Ovary (tissue), 9 donors: ENCODE results near the gene SYT2. TPM values are rescaled to one million over a fixed set of nuclear protein-coding genes. Genes with fewer than 3 reads are reported as not detected.
A peak's percentile ranks its signal among the peaks of the same experiment; 100 is the strongest.

Source experiments
- DNase-seq, 5 donors: peaks; one replicate each; pipeline ENCODE4 v3.0.0-alpha.2; 2019 to 2020
- H3K27ac ChIP-seq, 2 donors: fragments of 200-600 bp; one replicate each; pipeline versions ENCODE4 v1.5.1 to v1.8.0; 2019 to 2022
- H3K27me3 ChIP-seq: fragments of 200-600 bp; one replicate; pipeline ENCODE4 v1.8.0; 2022
- H3K36me3 ChIP-seq: fragments of 200-600 bp; sonication (generic); one replicate; pipeline ENCODE4 v1.5.1; 2019
- H3K4me1 ChIP-seq: one replicate; pipeline ENCODE4 v1.8.1; 2013; ENCODE audit warnings: mild to moderate bottlenecking, moderate library complexity; ENCODE audit not compliant: insufficient read depth
- H3K4me3 ChIP-seq: fragments of 200-600 bp; sonication (generic); one replicate; pipeline ENCODE4 v1.5.1; 2017
- H3K9me3 ChIP-seq, 2 donors: fragments of 200-600 bp in 1 of 2; sonication (generic) in 1 of 2; one replicate each; pipeline versions ENCODE4 v1.5.1 to v1.8.1; 2013 to 2019; ENCODE audit warnings: mild to moderate bottlenecking in 1 of 2, moderate library complexity in 1 of 2
- EP300 ChIP-seq: sonication (generic); formaldehyde crosslinking; IDR thresholded peaks from one replicate; pipeline ENCODE4 v1.6.1; 2017; ENCODE audit warnings: antibody characterized with exemption
- POLR2A ChIP-seq: fragments of 450-650 bp; IDR thresholded peaks from one replicate; pipeline ENCODE4 v1.6.1; 2017; ENCODE audit warnings: antibody characterized with exemption, mild to moderate bottlenecking, moderate library complexity
- WGBS, 3 donors: extraction: QIAGEN DNeasy Blood & Tissue Kit in 1 of 3; methylation state at CpG; one replicate each; pipeline versions ENCODE4 v1.1.5 to v1.1.7; 2013 to 2017; 5-methylcytosine and 5-hydroxymethylcytosine counted together
- intact Hi-C, 4 donors: fragments of 100-400 bp; cut with DNase I; formaldehyde crosslinking; loops; one replicate each; pipeline versions ENCODE4 v1.11.0 to v1.15.1; 2022 to 2023
- polyA plus RNA-seq, 2 donors: library from polyadenylated mRNA; stranded (reverse); fragments of 200-250 nt in 1 of 2; fragments of 350-450 nt in 1 of 2; fragmentation: Illumina TruSeq in 1 of 2; extraction: RNeasy Lipid Tissue Mini Kit (QIAGEN cat#74804) in 1 of 2; gene quantifications; one replicate each; pipeline ENCODE4 v1.2.3, GENCODE V29; 2013 to 2014
- total RNA-seq, 7 donors: library from RNA; depleted of rRNA in 2 of 7; stranded (reverse); fragments of >200 nt in 2 of 7; fragmentation: NEBNext Ultra II Directional in 3 of 7; extraction: Animal tissue kit (Norgen Biotek cat#: 25700) in 3 of 7; gene quantifications; one replicate each; pipeline versions ENCODE4 v1.1.0 to v1.2.4, GENCODE V29; 2016 to 2023
- TF ChIP-seq, protein P1 (sequence below), 3 donors: fragments of 450-650 bp in 2 of 3; fragments of 200-600 bp in 1 of 3; IDR thresholded peaks; one replicate each; pipeline versions ENCODE4 v1.5.1 to v1.8.0; 2016 to 2022; ENCODE audit warnings: antibody characterized with exemption in 3 of 3, mild to moderate bottlenecking in 1 of 3
- donor health status: DM: no; HTN: no; CAD: no; lungs with moderate emphysema.
- donor health status: DM: no; HTN: no; CAD: no.
- donor health status: Bipolar disorder and iron deficiency.
- donor health status: DM: yes; HTN: yes; CAD: no.
- donor health status: DM: no; HTN: no; CAD: no.
- donor health status: DM: yes; HTN: yes; CAD: no.

Gene SYT2
- total and polyA plus RNA-seq, 9 donors = 0.34 to 5.5 (median 0.57) TPM; not detected in 1

DNA sequence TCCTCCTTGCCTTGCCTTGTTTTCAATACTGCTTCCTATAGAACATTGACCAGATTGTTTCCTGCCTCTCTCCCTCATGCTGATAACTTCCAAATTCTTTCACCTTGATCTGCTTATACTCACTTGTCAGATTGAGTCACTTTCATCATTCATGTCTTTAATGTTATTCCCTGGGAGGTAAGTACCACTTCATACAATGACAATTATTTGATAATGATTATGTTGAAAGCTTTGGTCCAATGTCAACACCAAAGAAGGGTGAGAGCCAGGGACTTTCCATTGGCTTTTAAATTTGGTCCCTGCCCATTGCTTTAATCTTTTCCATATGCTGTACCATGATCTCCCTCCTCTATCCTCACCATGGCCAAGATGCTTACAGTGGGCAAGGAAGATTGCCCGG is 137.4 kb downstream of the SYT2 start:
- no peaks in the 10 kb centered on the region for H3K27me3 ChIP-seq
- H3K27ac ChIP-seq = no peak overlapping the region
- H3K4me1 ChIP-seq = peaks cover 19% of the 10 kb centered on the region
- no peak overlapping the region for H3K4me3 ChIP-seq
- intact Hi-C loops = loop anchor here in 1 of 4 donors (10.0 kb wide), 2 partner anchors 52 to 68 kb away; no protein-coding TSS in a partner anchor
- DNase-seq = no peak
- WGBS, 3 donors = 89 to 97% (median 94%) methylated on average over 1 of the region's 1 CpG
- TF ChIP-seq POLR2A (no peak), EP300 (no peak)
- TF ChIP-seq, protein P1, sequence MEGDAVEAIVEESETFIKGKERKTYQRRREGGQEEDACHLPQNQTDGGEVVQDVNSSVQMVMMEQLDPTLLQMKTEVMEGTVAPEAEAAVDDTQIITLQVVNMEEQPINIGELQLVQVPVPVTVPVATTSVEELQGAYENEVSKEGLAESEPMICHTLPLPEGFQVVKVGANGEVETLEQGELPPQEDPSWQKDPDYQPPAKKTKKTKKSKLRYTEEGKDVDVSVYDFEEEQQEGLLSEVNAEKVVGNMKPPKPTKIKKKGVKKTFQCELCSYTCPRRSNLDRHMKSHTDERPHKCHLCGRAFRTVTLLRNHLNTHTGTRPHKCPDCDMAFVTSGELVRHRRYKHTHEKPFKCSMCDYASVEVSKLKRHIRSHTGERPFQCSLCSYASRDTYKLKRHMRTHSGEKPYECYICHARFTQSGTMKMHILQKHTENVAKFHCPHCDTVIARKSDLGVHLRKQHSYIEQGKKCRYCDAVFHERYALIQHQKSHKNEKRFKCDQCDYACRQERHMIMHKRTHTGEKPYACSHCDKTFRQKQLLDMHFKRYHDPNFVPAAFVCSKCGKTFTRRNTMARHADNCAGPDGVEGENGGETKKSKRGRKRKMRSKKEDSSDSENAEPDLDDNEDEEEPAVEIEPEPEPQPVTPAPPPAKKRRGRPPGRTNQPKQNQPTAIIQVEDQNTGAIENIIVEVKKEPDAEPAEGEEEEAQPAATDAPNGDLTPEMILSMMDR (IDR thresholded peaks at IDR 0.05) = no peak
- no peaks in the 10 kb centered on the region for H3K9me3 ChIP-seq
- H3K36me3 ChIP-seq = no peaks in the 10 kb centered on the region

DNA sequence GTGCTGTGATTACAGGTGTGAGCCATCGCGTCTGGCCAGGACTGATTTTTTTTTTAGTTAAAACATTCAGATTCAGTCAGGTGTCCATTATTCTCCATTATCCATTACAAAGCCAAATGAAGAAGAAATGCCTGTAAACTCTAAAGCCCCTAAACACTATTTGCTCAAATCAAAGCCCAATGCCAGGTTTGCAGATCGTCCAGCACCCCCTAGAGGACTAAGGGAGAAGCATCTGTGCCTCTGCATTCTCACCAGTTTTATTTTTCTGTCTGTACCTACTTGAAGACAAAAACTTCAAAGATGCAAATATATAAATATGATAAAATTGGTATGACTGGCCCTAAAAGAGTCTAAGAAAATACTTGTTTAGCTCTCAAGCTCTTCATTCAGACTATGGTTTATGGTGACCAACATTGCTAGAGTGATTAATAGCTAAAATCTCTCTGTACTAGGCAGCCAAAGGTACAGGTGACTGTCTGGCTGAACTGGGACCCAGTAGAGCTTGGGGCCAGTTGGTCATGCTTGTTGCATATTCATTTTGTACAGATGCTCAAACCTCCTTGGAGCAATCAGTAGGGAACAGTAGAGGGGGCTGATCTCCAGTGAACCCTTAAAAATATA is 138.4 kb downstream of the SYT2 start:
- intact Hi-C loops = loop anchor here in 1 of 4 donors (10.0 kb wide), 2 partner anchors 53 to 67 kb away; no protein-coding TSS in a partner anchor
- Histone ChIP-seq H3K36me3 (no peaks in the 10 kb centered on the region), H3K4me1 (peaks cover 22% of the 10 kb centered on the region), H3K9me3 (no peaks in the 10 kb centered on the region), H3K27me3 (no peaks in the 10 kb centered on the region), H3K4me3 (no peak overlapping the region), H3K27ac (no peak overlapping the region)
- TF ChIP-seq POLR2A = no peak
- TF ChIP-seq, protein P1 (IDR thresholded peaks at IDR 0.05) = peak; percentile 51 to 65 (median 65)
- no peak for DNase-seq
- WGBS, 3 donors = 51 to 55% (median 53%) methylated on average over 3 of the region's 3 CpGs

DNA sequence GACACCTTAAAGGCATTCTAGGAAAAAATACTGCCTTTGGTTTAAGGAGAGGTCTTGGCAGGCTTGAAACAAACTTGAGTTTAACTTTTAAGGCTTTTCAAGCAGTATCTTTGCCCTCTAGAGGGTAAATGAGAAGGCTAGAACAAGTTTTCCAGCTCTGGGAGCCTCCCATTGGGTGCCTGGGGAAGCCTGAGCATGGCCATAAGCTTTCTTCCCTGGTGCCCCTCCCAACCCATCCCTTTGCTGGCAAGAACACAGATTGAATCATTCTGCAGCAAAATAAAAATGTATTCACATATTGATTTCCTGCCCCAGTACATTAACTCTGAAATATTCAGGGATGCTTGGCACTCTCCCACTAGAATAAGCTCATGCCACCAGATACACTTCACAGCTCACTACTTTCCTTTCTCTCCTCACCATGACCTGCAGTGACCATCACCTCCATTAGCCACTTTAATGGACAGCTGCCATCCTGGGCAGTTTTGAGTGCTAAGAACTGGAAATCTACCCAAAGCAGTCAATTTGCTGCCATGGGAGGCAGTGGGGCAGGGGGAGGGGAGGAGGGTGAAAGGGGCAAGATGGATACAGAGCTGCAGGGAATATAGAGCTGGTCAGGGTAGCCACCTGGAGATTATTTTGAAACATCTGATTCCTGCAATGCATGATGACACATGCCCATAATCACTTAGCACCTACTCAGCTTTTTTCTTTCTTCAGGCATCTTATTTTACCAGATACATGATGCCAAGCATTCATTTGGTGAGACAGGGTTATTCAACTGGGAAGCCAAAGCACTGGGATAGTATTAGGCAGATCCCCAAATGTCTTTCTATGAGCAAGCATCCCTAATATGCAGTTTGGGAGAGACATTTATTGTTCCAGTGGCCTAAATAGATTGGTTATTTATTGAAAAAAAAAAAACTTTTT is 140.6 kb downstream of the SYT2 start:
- intact Hi-C loops = loop anchor here in 3 of 4 donors (10.0 kb wide), 2 partner anchors 55 to 65 kb away; no protein-coding TSS in a partner anchor
- Histone ChIP-seq H3K27ac (peak overlapping the region in 1 of 2 donors; percentile 19), H3K9me3 (no peaks in the 10 kb centered on the region), H3K4me3 (no peak overlapping the region), H3K36me3 (no peaks in the 10 kb centered on the region), H3K27me3 (no peaks in the 10 kb centered on the region), H3K4me1 (peaks cover 26% of the 10 kb centered on the region)
- no peak for TF ChIP-seq EP300
- no peak for TF ChIP-seq POLR2A
- TF ChIP-seq, protein P1 (IDR thresholded peaks at IDR 0.05) = no peak
- no peak for DNase-seq

DNA sequence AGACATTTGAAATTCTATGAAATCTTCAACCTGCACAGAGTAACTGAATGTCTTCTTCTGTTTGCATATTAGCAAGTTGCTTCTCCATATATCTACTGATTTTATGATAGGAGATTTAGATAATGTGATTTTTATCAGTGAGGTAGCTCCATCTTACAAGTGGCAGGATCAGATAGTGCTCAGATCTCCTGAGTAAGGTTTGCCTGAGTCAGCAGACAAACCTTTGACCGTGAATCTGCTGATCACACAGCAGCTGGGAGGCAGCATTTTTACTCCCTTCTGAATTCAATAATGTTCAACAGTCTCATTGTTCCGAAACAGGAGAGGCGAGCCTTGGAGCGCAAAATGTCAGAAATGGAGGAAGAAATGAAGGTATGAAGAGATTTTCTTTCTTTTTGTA is 141.4 kb downstream of the SYT2 start:
- intact Hi-C loops = loop anchor here in 2 of 4 donors (10.0 kb wide), 1 partner anchor 64 kb away; no protein-coding TSS in a partner anchor
- H3K4me1 ChIP-seq = peaks cover 27% of the 10 kb centered on the region
- 25 to 29% (median 28%) methylated on average over 4 of the region's 4 CpGs for whole genome bisulfite sequencing, 3 donors
- TF ChIP-seq EP300 (no peak), POLR2A (no peak)
- TF ChIP-seq, protein P1 (IDR thresholded peaks at IDR 0.05) = no peak
- H3K36me3 ChIP-seq = no peaks in the 10 kb centered on the region
- H3K27ac ChIP-seq = peak overlapping the region in 1 of 2 donors; percentile 12
- no peak overlapping the region for H3K4me3 ChIP-seq
- H3K27me3 ChIP-seq = no peaks in the 10 kb centered on the region
- no peaks in the 10 kb centered on the region for H3K9me3 ChIP-seq
- no peak for DNase-seq
